Ovary (tissue), 9 donors: ENCODE measurements around the gene ACOT7. TPM values are rescaled to one million over a fixed set of nuclear protein-coding genes. Genes with fewer than 3 reads are reported as not detected.

ENCODE experiments used
- DNase-seq, 5 donors: peaks; one replicate each; pipeline ENCODE4 v3.0.0-alpha.2; 2019 to 2020
- H3K27ac ChIP-seq, 2 donors: fragments of 200-600 bp; one replicate each; pipeline versions ENCODE4 v1.5.1 to v1.8.0; 2019 to 2022
- H3K27me3 ChIP-seq: fragments of 200-600 bp; one replicate; pipeline ENCODE4 v1.8.0; 2022
- H3K36me3 ChIP-seq: fragments of 200-600 bp; sonication (generic); one replicate; pipeline ENCODE4 v1.5.1; 2019
- H3K4me1 ChIP-seq: one replicate; pipeline ENCODE4 v1.8.1; 2013; ENCODE audit warnings: mild to moderate bottlenecking, moderate library complexity; ENCODE audit not compliant: insufficient read depth
- H3K4me3 ChIP-seq: fragments of 200-600 bp; sonication (generic); one replicate; pipeline ENCODE4 v1.5.1; 2017
- H3K9me3 ChIP-seq, 2 donors: fragments of 200-600 bp in 1 of 2; sonication (generic) in 1 of 2; one replicate each; pipeline versions ENCODE4 v1.5.1 to v1.8.1; 2013 to 2019; ENCODE audit warnings: mild to moderate bottlenecking in 1 of 2, moderate library complexity in 1 of 2
- EP300 ChIP-seq: sonication (generic); formaldehyde crosslinking; IDR thresholded peaks from one replicate; pipeline ENCODE4 v1.6.1; 2017; ENCODE audit warnings: antibody characterized with exemption
- POLR2A ChIP-seq: fragments of 450-650 bp; IDR thresholded peaks from one replicate; pipeline ENCODE4 v1.6.1; 2017; ENCODE audit warnings: antibody characterized with exemption, mild to moderate bottlenecking, moderate library complexity
- WGBS, 3 donors: extraction: QIAGEN DNeasy Blood & Tissue Kit in 1 of 3; methylation state at CpG; one replicate each; pipeline versions ENCODE4 v1.1.5 to v1.1.7; 2013 to 2017; 5-methylcytosine and 5-hydroxymethylcytosine counted together
- intact Hi-C, 4 donors: fragments of 100-400 bp; cut with DNase I; formaldehyde crosslinking; loops; one replicate each; pipeline versions ENCODE4 v1.11.0 to v1.15.1; 2022 to 2023
- polyA plus RNA-seq, 2 donors: library from polyadenylated mRNA; stranded (reverse); fragments of 200-250 nt in 1 of 2; fragments of 350-450 nt in 1 of 2; fragmentation: Illumina TruSeq in 1 of 2; extraction: RNeasy Lipid Tissue Mini Kit (QIAGEN cat#74804) in 1 of 2; gene quantifications; one replicate each; pipeline ENCODE4 v1.2.3, GENCODE V29; 2013 to 2014
- total RNA-seq, 7 donors: library from RNA; depleted of rRNA in 2 of 7; stranded (reverse); fragments of >200 nt in 2 of 7; fragmentation: NEBNext Ultra II Directional in 3 of 7; extraction: Animal tissue kit (Norgen Biotek cat#: 25700) in 3 of 7; gene quantifications; one replicate each; pipeline versions ENCODE4 v1.1.0 to v1.2.4, GENCODE V29; 2016 to 2023
- TF ChIP-seq, protein P1 (sequence below), 3 donors: fragments of 450-650 bp in 2 of 3; fragments of 200-600 bp in 1 of 3; IDR thresholded peaks; one replicate each; pipeline versions ENCODE4 v1.5.1 to v1.8.0; 2016 to 2022; ENCODE audit warnings: antibody characterized with exemption in 3 of 3, mild to moderate bottlenecking in 1 of 3
- donor health status: DM: no; HTN: no; CAD: no; lungs with moderate emphysema.
- donor health status: DM: no; HTN: no; CAD: no.
- donor health status: Bipolar disorder and iron deficiency.
- donor health status: DM: yes; HTN: yes; CAD: no.
- donor health status: DM: no; HTN: no; CAD: no.
- donor health status: DM: yes; HTN: yes; CAD: no.

ACOT7 gene
- total and polyA plus RNA-seq, 9 donors = 6.4 to 20.7 (median 11.3) TPM

GRCh38 chr1:6392809-6393399 is 663 bp downstream of the ACOT7 start:
- DNase-seq = no peak
- peak overlapping the region; percentile 57 for H3K4me3 ChIP-seq
- 1 to 2% (median 1%) methylated on average over 35 to 83 of the region's 83 CpGs for WGBS, 3 donors
- no peaks in the 10 kb centered on the region for H3K27me3 ChIP-seq
- H3K9me3 ChIP-seq = no peaks in the 10 kb centered on the region
- H3K36me3 ChIP-seq = no peaks in the 10 kb centered on the region
- H3K27ac ChIP-seq = no peak overlapping the region
- peaks cover 8% of the 10 kb centered on the region for H3K4me1 ChIP-seq
- intact Hi-C loops = loop anchor here in 1 of 4 donors (5.0 kb wide), 1 partner anchor 36 kb away; no protein-coding TSS in a partner anchor
- TF ChIP-seq EP300 = no peak

GRCh38 chr1:6391951-6392808 is 1.4 kb downstream of the ACOT7 start:
- Histone ChIP-seq H3K4me1 (peaks cover 8% of the 10 kb centered on the region), H3K27ac (no peak overlapping the region), H3K4me3 (peak overlapping the region; percentile 57), H3K27me3 (no peaks in the 10 kb centered on the region), H3K9me3 (no peaks in the 10 kb centered on the region), H3K36me3 (no peaks in the 10 kb centered on the region)
- DNase-seq = no peak
- WGBS, 3 donors = 45 to 47% (median 46%) methylated on average over 16 of the region's 16 CpGs
- intact Hi-C loops = loop anchor here in 1 of 4 donors (5.0 kb wide), 1 partner anchor 35 kb away; no protein-coding TSS in a partner anchor
- TF ChIP-seq EP300 (no peak), POLR2A (no peak)
- TF ChIP-seq, protein P1, sequence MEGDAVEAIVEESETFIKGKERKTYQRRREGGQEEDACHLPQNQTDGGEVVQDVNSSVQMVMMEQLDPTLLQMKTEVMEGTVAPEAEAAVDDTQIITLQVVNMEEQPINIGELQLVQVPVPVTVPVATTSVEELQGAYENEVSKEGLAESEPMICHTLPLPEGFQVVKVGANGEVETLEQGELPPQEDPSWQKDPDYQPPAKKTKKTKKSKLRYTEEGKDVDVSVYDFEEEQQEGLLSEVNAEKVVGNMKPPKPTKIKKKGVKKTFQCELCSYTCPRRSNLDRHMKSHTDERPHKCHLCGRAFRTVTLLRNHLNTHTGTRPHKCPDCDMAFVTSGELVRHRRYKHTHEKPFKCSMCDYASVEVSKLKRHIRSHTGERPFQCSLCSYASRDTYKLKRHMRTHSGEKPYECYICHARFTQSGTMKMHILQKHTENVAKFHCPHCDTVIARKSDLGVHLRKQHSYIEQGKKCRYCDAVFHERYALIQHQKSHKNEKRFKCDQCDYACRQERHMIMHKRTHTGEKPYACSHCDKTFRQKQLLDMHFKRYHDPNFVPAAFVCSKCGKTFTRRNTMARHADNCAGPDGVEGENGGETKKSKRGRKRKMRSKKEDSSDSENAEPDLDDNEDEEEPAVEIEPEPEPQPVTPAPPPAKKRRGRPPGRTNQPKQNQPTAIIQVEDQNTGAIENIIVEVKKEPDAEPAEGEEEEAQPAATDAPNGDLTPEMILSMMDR (IDR thresholded peaks at IDR 0.05) = no peak

- intact Hi-C loops = loop anchor here in 1 of 4 donors (5.0 kb wide), 1 partner anchor 33 kb away; no protein-coding TSS in a partner anchor
- Histone ChIP-seq H3K4me1 (peaks cover 8% of the 10 kb centered on the region), H3K36me3 (no peaks in the 10 kb centered on the region), H3K27ac (no peak overlapping the region), H3K9me3 (no peaks in the 10 kb centered on the region), H3K27me3 (no peaks in the 10 kb centered on the region), H3K4me3 (no peak overlapping the region)
- WGBS, 3 donors = 91 to 94% (median 93%) methylated on average over 9 of the region's 9 CpGs
- TF ChIP-seq POLR2A (no peak), EP300 (no peak)
- TF ChIP-seq, protein P1 (IDR thresholded peaks at IDR 0.05) = no peak
- no peak for DNase-seq
These were observed 3.6 kb downstream of the ACOT7 start for GRCh38 chr1:6389971-6390370.

GRCh38 chr1:6386371-6386949 is 7.1 kb downstream of the ACOT7 start:
- 69 to 77% (median 76%) methylated on average over 10 of the region's 10 CpGs for WGBS, 3 donors
- DNase-seq = no peak
- Histone ChIP-seq H3K36me3 (no peaks in the 10 kb centered on the region), H3K4me3 (no peak overlapping the region), H3K27ac (no peak overlapping the region), H3K4me1 (no peaks in the 10 kb centered on the region), H3K9me3 (no peaks in the 10 kb centered on the region), H3K27me3 (no peaks in the 10 kb centered on the region)
- TF ChIP-seq, protein P1 (IDR thresholded peaks at IDR 0.05) = no peak
- TF ChIP-seq EP300 = no peak
- TF ChIP-seq POLR2A = no peak
- intact Hi-C loops = no loop called here
